HG02943 (cell line): ENCODE data around the gene PDX1.
A peak's percentile ranks its signal among the peaks of the same experiment; 100 is the strongest.

Experiments used
- ATAC-seq: cut with Tn5 transposase; IDR thresholded peaks from one replicate; pipeline ENCODE4 v1.9.1; 2021; ENCODE audit warnings: mild to moderate bottlenecking, low read depth, moderate library complexity; ENCODE audit not compliant: unreplicated experiment

PDX1 gene

DNA sequence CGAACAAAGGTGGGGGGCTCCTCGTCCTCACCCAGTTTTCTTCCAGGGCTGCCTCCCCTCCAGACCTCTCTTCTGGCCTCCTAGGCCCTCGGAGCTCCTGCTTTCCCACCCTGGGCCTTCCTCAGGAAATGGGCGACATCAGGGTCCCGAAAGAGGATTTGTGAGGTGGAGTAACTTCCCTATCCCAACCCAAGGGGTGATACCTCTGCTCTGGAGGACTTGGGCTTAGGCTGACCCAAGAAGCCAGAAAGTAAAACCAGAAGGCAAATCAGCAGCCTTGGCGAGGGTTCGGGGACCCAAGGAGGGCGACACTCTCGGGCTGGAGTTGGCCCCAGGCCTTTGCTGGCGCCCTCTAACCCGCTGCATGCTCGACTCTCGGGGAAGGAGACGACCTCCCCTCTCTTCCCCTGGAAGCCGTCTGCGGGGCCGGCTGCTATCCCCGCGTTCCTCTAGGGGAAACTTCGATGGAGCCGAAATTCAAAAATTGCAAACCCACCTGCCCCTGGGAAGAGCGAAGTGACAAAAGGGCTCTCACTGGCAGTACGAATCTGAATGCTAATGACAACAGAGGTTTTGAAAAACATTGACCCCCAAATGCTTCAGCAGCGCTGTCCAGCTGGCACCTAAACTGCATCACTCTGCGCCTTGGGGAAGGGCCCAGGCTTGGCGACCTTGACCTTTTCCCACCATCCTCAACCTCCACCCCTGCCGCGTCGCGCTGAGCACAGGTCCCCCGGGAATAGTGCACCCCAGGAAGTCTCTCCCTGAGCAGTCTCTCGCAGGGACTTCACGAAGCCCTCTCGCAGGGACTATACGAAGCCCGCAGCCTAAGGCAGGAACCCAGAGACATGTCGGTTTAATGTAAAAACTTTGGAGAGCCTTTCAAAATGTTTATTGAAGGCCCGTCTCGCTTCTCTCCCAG, 2.4 kb downstream of the PDX1 start:
- ATAC-seq = no peak

GRCh38 chr13:27922883-27923612, 3.2 kb downstream of the PDX1 start:
- no peak for ATAC-seq

DNA sequence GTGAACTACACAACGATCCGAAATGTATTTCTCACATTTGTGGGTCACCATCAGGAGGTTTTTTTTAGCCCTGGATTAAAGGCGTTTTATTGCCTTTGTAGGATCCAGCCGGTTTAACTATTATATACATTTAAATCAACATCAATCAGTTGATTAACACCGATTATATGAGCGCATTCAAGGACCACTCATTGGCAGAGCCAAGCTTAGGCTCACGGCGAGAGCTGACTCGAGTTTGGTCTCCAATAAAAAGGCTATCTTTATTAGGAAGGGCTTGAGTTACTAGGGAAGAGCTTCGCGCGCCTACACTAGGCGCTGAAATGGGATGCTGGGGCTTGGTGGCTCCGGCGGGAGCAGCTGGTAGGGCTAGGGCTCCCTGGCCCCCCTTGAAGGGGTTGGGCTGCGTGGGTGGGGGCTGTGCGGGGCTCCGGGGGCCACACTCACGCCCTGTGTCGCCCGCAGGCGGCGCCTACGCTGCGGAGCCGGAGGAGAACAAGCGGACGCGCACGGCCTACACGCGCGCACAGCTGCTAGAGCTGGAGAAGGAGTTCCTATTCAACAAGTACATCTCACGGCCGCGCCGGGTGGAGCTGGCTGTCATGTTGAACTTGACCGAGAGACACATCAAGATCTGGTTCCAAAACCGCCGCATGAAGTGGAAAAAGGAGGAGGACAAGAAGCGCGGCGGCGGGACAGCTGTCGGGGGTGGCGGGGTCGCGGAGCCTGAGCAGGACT, 4.2 kb downstream of the PDX1 start:
- ATAC-seq = no peak

DNA sequence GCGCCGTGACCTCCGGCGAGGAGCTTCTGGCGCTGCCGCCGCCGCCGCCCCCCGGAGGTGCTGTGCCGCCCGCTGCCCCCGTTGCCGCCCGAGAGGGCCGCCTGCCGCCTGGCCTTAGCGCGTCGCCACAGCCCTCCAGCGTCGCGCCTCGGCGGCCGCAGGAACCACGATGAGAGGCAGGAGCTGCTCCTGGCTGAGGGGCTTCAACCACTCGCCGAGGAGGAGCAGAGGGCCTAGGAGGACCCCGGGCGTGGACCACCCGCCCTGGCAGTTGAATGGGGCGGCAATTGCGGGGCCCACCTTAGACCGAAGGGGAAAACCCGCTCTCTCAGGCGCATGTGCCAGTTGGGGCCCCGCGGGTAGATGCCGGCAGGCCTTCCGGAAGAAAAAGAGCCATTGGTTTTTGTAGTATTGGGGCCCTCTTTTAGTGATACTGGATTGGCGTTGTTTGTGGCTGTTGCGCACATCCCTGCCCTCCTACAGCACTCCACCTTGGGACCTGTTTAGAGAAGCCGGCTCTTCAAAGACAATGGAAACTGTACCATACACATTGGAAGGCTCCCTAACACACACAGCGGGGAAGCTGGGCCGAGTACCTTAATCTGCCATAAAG, 4.8 kb downstream of the PDX1 start:
- no peak for ATAC-seq

DNA sequence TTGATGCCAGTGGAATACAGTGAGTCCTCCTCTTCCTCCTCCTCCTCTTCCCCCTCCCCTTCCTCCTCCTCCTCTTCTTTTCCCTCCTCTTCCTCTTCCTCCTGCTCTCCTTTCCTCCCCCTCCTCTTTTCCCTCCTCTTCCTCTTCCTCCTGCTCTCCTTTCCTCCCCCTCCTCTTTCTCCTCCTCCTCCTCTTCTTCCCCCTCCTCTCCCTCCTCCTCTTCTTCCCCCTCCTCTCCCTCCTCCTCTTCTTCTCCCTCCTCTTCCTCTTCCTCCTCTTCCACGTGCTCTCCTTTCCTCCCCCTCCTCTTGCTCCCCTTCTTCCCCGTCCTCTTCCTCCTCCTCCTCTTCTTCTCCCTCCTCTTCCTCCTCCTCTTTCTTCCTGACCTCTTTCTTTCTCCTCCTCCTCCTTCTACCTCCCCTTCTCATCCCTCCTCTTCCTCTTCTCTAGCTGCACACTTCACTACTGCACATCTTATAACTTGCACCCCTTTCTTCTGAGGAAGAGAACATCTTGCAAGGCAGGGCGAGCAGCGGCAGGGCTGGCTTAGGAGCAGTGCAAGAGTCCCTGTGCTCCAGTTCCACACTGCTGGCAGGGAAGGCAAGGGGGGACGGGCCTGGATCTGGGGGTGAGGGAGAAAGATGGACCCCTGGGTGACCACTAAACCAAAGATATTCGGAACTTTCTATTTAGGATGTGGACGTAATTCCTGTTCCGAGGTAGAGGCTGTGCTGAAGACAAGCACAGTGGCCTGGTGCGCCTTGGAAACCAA, 5.6 kb downstream of the PDX1 start:
- ATAC-seq = no peak

GRCh38 chr13:27926644-27927434, 7.0 kb downstream of the PDX1 start:
- no peak for ATAC-seq

DNA sequence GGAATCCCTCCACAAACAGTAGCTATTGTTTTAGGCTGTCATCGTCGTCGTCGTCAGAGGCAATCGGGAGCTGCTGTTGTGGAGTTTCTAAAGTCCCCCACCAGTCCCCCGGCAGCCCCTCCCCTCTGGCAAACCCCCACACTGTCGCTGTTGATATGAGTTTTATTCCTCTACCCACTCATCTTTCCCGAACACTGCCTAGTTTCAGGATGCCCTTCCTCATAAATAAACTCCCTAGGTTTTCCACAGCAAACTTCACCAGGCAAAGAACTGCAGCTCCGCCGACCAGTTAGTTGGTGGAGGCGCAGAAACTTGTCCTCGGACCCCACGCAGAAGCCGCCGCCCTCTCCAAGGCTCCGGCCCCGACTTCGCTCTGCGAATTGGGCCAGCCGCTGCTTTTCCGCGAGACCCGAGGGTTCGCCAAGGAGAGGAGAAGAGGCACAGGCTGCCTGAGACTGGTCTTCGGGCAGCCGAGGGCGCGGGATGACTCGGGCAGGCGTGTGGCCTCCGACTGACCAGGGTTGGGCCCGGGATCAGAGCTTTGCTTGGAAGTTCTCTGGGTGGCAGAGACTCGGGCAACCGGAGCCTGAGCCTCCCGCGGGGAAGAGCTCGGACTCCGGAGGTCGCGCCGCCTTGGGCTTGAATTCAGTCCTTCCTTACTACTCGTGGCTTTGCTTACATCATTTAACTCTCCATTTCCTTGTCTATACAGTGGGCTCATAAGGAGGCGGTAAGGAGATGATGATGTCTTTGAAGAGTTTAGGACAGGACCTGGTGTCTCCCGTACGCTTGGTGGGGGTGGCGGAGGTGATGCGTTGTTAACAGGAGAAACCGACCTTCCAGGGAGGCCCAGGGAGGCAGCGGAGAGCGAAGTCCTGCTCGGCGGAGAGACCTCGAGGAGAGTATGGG, 7.9 kb downstream of the PDX1 start:
- ATAC-seq = no peak

DNA sequence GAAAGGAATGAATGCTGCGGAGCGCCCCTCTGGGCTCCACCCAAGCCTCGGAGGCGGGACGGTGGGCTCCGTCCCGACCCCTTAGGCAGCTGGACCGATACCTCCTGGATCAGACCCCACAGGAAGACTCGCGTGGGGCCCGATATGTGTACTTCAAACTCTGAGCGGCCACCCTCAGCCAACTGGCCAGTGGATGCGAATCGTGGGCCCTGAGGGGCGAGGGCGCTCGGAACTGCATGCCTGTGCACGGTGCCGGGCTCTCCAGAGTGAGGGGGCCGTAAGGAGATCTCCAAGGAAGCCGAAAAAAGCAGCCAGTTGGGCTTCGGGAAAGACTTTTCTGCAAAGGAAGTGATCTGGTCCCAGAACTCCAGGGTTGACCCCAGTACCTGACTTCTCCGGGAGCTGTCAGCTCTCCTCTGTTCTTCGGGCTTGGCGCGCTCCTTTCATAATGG, 8.6 kb downstream of the PDX1 start:
- ATAC-seq = no peak

- ATAC-seq = no peak
Measured at GRCh38 chr13:27928805-27929753, 9.3 kb downstream of the PDX1 start.

GRCh38 chr13:27929868-27930267, 10.1 kb downstream of the PDX1 start:
- ATAC-seq = no peak

DNA sequence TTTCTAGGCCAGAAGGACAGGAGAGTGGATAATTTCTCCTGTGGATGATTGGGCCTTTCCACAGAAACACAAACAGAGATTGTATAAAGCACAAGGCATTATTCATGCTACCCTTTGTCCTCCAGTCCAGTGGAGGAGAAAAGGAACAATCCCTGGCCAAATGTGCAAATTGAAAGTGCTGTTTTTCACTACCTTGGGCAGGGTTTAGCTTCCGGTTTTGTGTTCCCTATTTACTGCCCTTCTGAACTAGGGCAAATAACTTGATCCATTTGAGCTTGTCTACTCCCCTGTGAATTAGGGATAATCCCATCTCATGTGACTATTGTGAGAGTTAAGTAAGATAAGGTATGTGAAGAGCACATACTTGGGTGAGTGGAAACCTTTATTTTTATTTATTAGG, 13.3 kb downstream of the PDX1 start:
- ATAC-seq = no peak

- ATAC-seq = no peak
Measured at GRCh38 chr13:27933580-27934328, 14.0 kb downstream of the PDX1 start.

DNA sequence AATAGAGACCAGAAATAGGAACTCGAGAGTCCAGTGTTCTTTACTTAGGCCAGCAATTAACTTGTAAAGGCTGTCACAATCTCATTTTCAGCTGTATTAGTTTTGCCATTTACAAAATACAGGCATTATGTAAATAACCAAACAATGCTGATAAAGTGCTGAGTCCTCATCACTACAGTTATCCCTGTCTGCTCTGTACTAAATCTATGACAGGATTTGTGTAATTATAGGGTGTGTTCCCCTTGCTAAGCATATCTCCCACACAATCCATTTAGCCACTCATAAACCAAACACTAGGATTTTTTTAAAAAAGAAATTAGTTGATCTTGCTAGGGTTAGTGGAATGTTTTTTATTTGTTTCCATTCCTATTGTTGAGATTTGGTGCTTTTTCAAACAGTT, 23.2 kb downstream of the PDX1 start:
- no peak for ATAC-seq

DNA sequence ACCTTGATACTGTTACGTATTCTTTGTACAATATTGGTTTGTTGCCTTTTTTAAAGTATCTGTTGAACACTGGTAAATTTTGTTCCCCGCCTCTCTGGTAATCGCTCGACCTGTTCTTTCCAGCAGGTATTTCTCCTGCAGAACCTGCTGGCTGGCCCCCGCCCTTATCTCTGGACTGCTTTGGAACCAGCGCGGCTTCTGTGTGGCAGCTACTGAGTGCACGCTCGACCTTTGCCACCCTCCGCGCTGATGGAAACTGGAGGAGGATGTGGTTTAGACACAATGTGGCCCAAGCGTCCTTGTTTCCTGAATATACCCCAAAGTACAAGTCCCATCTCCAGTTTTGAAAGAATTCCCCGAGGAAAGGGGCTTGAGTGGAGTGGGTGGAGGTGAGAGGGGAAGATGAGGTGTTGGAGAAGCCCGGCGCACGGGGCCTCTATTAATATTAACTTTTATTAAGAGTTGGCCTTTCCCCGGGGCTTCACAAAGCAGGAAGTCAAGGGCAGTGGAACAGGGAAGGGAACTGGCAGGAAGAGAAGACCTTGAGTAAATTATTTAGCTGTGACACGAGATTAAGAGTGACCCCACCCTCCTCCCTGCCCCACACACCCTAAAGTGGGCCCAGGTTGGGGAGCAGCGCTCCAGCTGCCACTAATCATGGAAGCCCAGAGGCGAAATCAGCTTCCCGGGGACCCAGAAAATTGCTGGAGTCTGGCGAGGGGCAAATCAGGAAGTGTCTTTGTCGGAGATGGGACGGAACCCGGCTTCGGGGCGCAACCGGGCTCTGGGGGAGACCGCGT, 33.3 kb downstream of the PDX1 start:
- ATAC-seq = peak; percentile 22

DNA sequence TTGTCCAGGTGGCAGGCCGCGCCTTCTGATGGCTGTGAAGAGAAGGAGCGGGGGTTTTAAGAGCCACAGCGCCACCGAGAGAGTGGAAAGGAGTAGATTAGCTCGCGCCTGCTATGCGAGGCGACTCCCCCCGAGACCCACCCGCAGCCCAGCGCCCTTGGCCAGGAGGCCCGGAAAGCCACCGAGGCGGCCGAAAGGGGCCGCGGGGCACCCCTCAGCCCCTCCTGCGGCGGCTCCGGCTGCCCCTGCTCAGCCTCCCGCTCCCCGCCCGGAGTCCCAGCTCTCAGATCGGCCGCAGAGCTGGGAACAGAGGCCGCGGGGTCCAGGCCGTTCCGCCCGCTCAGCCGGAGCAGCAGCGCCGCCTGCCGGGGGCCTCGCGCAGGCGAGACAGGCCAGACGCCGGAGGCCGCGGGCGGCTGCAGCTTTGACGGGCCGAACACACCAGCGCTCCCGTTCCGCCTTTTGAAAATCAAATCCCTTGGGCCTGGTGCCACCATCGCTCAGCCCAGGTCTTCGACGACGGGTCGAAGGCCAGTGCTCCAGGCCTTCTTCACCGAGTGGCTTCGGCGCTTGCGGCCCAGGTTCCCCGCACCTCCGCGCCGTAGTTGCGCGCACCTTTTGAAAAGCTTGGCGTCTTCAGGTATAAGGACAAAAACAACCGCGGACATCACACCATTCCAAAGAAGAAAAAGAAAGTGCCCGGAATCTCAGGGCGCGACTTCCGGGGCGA, 34.0 kb downstream of the PDX1 start:
- peak; percentile 91 for ATAC-seq
